ENCODE data around the gene C1orf159. TPM values are rescaled to one million over a fixed set of nuclear protein-coding genes. Genes with fewer than 3 reads are reported as not detected.
"Not testable (repeated sequence)": the region's sequence is repeated elsewhere in the genome, so short reads cannot be mapped to it uniquely, and the experiment has no call there.

C1orf159 gene
- total RNA-seq, 2 experiments from 2014 or later = 18.0 to 22.0 TPM

DNA sequence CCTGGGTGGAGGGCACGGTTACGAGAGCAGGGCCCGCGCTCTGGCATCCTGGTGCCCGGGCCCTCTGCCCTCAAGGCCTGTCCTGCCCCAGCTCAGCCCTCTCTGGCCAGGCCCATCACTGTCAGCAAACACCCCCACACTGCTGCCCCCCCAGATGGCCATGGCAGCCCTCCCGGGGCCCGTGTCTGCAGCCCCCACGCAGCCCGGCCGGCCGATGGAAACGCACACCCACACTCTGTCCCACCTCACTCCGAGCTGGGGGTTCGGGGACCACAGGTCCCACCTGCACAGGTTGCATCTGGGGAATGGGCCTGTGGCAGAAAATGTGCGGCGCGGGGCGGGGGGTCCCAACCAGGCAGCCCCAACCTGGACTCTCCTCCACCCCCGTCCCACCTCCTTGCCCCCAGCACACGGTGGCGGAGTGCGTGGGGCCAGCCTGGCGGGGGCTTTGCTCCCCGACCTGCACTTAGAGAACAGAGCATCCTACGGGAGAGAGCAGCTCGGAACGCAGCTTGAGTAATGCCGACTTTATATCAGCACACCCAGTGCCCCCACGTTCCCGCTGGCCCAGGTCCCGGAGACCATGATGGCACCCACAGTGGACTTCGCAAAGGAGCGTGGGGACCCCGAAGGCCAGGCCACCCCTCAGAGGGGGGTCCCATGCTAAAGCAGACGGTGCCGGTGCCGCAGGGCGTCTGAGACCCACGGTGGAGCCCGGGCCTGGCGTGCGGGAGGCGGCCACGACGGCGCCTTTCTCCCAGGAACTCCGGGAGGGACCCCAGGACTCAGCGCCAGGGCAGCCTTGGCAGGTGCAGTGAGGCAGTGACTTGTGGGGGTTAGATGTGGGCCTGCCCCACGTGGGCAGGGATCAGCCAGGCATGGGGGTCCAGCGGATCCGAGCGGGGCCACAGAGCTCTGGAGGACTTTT, 34.3 kb downstream of the C1orf159 start:
- no peak for DNase-seq
- H3K27ac Mint-ChIP-seq = no peak overlapping the region
- ChIA-PET CTCF (interaction anchor here (0.9 to 1.5 kb wide), 2 partner anchors 11 to 18 kb away, joined by 3 to 4 read pairs; no protein-coding TSS in a partner anchor), POLR2A (no interaction called here)
- no peak overlapping the region for H3K4me3 Mint-ChIP-seq
- H3K9me3 Mint-ChIP-seq = no peaks in the 10 kb centered on the region
- no peaks in the 10 kb centered on the region for H3K36me3 Mint-ChIP-seq (ENCODE audit: low read depth)
- no peaks in the 10 kb centered on the region for H3K27me3 Mint-ChIP-seq
- peaks cover 2% of the 10 kb centered on the region for H3K4me1 Mint-ChIP-seq

- Mint-ChIP-seq H3K4me3 (no peak overlapping the region), H3K27me3 (no peaks in the 10 kb centered on the region), H3K9me3 (no peaks in the 10 kb centered on the region), H3K27ac (no peak overlapping the region), H3K4me1 (peaks cover 2% of the 10 kb centered on the region), H3K36me3 (ENCODE audit: low read depth) (no peaks in the 10 kb centered on the region)
- ChIA-PET CTCF (interaction anchor here (0.9 kb wide), 1 partner anchor 12 kb away, joined by 4 read pairs; no protein-coding TSS in a partner anchor), POLR2A (no interaction called here)
- no peak for DNase-seq
Observed at GRCh38 chr1:1080951-1081310, 35.0 kb downstream of the C1orf159 start.

DNA sequence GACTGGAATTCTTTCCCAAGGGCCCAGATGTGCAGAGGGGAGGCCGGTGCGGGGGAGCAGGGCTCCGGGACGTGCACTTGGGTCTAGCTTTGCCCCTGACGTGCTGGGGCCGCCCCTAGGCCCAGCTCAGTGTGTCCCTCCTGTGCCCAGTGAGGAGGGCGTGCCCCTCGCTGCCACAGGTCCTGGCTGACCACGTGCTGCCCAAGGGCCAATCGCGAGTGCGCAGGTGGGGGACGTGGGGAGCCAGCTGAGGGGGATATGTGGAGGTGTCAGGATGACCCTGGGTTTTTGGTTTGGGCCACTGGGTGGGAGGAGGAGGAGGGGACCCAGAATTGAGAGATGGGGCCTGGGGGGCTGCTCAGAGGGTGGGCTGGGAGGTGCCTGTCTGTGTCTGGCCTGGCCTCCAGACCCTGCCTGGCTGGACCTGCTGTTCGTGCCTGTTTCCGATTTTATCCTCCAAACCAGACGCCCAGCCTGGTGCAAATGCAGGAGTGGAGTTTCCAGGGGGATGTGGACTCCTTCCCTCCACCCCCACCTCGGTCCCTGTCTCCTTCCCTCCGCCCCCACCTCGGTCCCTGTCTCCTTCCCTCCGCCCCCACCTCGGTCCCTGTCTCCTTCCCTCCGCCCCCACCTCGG, 35.6 kb downstream of the C1orf159 start:
- H3K4me3 Mint-ChIP-seq = no peak overlapping the region
- no peaks in the 10 kb centered on the region for H3K9me3 Mint-ChIP-seq
- DNase-seq = no peak
- H3K4me1 Mint-ChIP-seq = peaks cover 2% of the 10 kb centered on the region
- ChIA-PET CTCF (interaction anchor here (1.2 to 1.5 kb wide), 2 partner anchors 12 to 16 kb away, joined by 3 to 6 read pairs; no protein-coding TSS in a partner anchor), POLR2A (no interaction called here)
- H3K27me3 Mint-ChIP-seq = no peaks in the 10 kb centered on the region
- H3K27ac Mint-ChIP-seq = no peak overlapping the region
- no peaks in the 10 kb centered on the region for H3K36me3 Mint-ChIP-seq (ENCODE audit: low read depth)

DNA sequence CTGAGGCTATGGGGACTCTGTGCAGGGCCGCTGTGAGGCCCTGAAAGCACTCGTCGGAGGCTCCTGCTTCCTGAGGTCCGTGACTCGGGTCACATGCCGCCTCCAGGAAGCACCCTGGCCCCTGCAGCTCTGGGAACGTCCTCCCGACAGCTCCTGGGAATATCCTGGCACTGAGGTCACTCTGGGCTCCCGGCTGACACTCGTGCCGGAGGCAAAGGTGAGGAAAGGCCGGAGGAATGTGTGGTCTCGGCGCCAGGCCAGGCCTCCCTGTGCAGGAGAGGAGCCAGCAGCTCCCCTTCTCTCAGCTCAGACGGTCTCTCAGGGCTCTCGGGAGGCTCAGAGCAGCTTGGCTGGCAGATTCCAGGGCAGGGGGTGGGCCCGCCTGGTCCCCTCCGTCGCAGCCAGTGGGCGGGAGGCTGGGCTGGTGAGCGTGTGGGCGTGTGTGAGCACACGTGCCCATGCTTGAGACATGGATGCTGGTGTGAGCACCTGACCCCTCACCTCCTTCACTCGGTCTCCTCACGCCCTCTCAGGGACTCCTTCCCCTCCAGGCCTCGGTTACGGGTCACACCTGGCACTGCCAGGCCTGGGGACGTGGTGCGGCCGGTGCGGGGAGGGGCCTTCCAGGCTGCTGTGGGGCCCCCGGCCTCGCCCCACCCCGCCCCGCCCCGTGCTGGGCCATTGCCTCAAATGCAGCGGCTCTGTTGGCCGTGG, 36.3 kb downstream of the C1orf159 start:
- DNase-seq = no peak
- no peak overlapping the region for H3K4me3 Mint-ChIP-seq
- no peaks in the 10 kb centered on the region for H3K9me3 Mint-ChIP-seq
- CTCF ChIA-PET = interaction anchor here (1.2 to 1.5 kb wide), 2 partner anchors 13 to 16 kb away, joined by 3 to 6 read pairs; no protein-coding TSS in a partner anchor
- H3K36me3 Mint-ChIP-seq (ENCODE audit: low read depth) = no peaks in the 10 kb centered on the region
- no peaks in the 10 kb centered on the region for H3K27me3 Mint-ChIP-seq
- POLR2A ChIA-PET = no interaction called here
- no peak overlapping the region for H3K27ac Mint-ChIP-seq
- peaks cover 2% of the 10 kb centered on the region for H3K4me1 Mint-ChIP-seq

DNA sequence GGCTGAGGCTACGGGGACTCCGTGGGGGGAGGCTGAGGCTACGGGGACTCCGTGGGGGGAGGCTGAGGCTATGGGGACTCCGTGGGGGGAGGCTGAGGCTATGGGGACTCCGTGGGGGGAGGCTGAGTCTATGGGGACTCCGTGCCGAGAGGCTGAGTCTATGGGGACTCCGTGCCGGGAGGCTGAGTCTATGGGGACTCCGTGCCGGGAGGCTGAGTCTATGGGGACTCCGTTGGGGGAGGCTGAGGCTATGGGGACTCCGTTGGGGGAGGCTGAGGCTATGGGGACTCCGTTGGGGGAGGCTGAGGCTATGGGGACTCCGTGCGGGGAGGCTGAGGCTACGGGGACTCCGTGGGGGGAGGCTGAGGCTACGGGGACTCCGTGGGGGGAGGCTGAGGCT, 38.5 kb downstream of the C1orf159 start:
- H3K4me3 Mint-ChIP-seq; H3K4me1 Mint-ChIP-seq; H3K27me3 Mint-ChIP-seq; DNase-seq; H3K9me3 Mint-ChIP-seq; H3K27ac Mint-ChIP-seq; H3K36me3 Mint-ChIP-seq (ENCODE audit: low read depth); CTCF ChIA-PET; POLR2A ChIA-PET: not testable (repeated sequence)

DNA sequence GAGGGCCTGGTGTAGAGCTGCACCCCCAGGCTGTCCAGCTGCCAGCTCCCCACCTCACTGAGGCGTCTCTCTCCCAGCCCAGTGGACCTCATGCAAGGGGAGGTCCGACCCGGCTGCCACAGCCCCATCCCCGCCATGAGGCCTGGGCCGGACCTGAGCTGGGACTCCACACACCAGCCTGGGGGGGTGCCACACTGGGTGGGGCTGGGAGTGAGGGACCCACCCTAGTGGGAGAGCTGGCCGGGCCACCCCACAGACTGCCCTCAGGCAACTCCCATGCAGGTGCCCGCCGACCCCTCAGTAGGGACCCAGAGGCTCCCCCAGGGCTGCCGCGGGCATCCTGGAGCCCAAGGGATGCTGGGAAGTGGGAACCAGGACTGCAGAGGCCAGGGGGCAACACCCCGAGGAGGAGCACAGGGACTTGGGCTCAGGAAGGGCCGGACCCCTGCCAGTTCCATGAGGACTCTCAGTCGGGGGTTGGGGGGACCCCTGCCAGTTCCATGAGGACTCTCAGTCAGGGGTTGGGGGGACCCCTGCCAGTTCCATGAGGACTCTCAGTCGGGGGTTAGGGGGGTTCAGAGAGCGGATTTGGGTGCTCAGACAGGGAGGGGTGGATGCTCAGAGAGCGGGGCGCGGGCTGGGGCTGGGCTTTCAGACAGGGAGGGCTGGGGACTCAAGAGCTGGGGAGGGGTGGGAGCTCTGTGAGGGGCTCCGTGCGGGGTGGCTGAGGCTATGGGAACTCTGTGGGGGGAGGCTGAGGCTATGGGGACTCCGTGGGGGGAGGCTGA, 40.5 kb downstream of the C1orf159 start:
- Mint-ChIP-seq H3K27me3 (no peaks in the 10 kb centered on the region), H3K4me3 (no peak overlapping the region), H3K27ac (no peak overlapping the region), H3K4me1 (peaks cover 2% of the 10 kb centered on the region), H3K36me3 (ENCODE audit: low read depth) (no peaks in the 10 kb centered on the region), H3K9me3 (no peaks in the 10 kb centered on the region)
- ChIA-PET CTCF (interaction anchor here (1.9 kb wide), 1 partner anchor 12 kb away, joined by 9 read pairs; no protein-coding TSS in a partner anchor), POLR2A (no interaction called here)
- no peak for DNase-seq

GRCh38 chr1:1074631-1075147, 41.2 kb downstream of the C1orf159 start:
- DNase-seq = no peak
- no peaks in the 10 kb centered on the region for H3K9me3 Mint-ChIP-seq
- no peak overlapping the region for H3K4me3 Mint-ChIP-seq
- peaks cover 2% of the 10 kb centered on the region for H3K4me1 Mint-ChIP-seq
- CTCF ChIA-PET = interaction anchor here (1.9 kb wide), 1 partner anchor 11 kb away, joined by 9 read pairs; no protein-coding TSS in a partner anchor
- H3K27me3 Mint-ChIP-seq = no peaks in the 10 kb centered on the region
- POLR2A ChIA-PET = no interaction called here
- no peaks in the 10 kb centered on the region for H3K36me3 Mint-ChIP-seq (ENCODE audit: low read depth)
- no peak overlapping the region for H3K27ac Mint-ChIP-seq

- ChIA-PET CTCF (interaction anchor here (1.9 kb wide), 1 partner anchor 10 kb away, joined by 9 read pairs; no protein-coding TSS in a partner anchor), POLR2A (no interaction called here)
- Mint-ChIP-seq H3K36me3 (ENCODE audit: low read depth) (no peaks in the 10 kb centered on the region), H3K9me3 (no peaks in the 10 kb centered on the region), H3K27me3 (no peaks in the 10 kb centered on the region), H3K27ac (no peak within 1 kb of the TSS), H3K4me1 (peaks cover 2% of the 10 kb centered on the region), H3K4me3 (no peak within 1 kb of the TSS)
- no peak for DNase-seq
Observed at GRCh38 chr1:1073743-1074587, 41.9 kb downstream of the C1orf159 start, which contains the start of gene RNF223. RNF223 (minus strand) TSS chr1:1074306; CDS start chr1:1072566, 1,740 bp downstream.

- Mint-ChIP-seq H3K27me3 (no peaks in the 10 kb centered on the region), H3K9me3 (no peaks in the 10 kb centered on the region), H3K4me1 (peaks cover 3% of the 10 kb centered on the region), H3K4me3 (no peak overlapping the region), H3K36me3 (ENCODE audit: low read depth) (no peaks in the 10 kb centered on the region), H3K27ac (no peak overlapping the region)
- ChIA-PET POLR2A (no interaction called here), CTCF (interaction anchor here (0.9 to 1.3 kb wide), 4 partner anchors 9 to 431 kb away, joined by 3 to 6 read pairs (median 4); no protein-coding TSS in a partner anchor)
- no peak for DNase-seq
Observed at GRCh38 chr1:1072849-1073742, 42.8 kb downstream of the C1orf159 start.

DNA sequence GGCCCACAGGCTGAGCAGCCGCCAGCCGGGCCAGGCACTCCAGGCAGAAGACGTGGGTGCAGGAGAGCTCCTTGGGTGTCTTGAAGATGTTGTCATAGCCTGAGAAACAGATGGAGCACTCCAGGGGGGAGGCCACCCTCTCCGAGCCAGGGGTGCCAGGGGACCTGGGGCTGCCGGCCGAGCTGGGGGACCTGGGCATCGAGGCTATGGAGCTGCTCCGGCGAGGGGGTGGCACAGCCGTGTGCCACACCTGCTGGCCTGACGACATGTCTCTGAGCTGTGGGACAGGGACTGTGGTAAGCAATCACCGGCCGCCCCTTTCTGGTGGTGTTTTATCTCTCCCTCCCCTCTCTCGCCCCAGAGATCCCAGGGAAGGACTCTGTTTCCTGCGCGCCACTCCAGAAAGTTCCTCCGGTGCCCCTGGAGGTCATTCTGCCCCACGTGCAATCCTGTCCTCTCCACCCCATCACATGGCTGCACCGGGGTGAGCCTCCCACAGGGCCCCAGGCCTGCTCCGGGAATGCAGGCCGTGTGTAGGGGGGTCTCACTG, 43.5 kb downstream of the C1orf159 start:
- Mint-ChIP-seq H3K4me3 (no peak overlapping the region), H3K4me1 (peaks cover 3% of the 10 kb centered on the region), H3K27ac (no peak overlapping the region), H3K36me3 (ENCODE audit: low read depth) (no peaks in the 10 kb centered on the region), H3K27me3 (no peaks in the 10 kb centered on the region), H3K9me3 (no peaks in the 10 kb centered on the region)
- no peak for DNase-seq
- POLR2A ChIA-PET = no interaction called here
- CTCF ChIA-PET = interaction anchor here (0.9 to 1.3 kb wide), 5 partner anchors 8 to 432 kb away, joined by 3 to 6 read pairs (median 3); no protein-coding TSS in a partner anchor
